Naive thymus-derived CD4-positive, alpha-beta T cell (primary cell): ENCODE measurements around the gene GTF2F2. TPM values are rescaled to one million over a fixed set of nuclear protein-coding genes. Genes with fewer than 3 reads are reported as not detected.

Experiments used
- ATAC-seq: fragments of 150-1000 bp; cut with Tn5 transposase; 2 replicates; pipeline ENCODE4 v1.10.0; 2021; ENCODE audit warnings: mild to moderate bottlenecking, moderate library complexity
- CTCF ChIA-PET: fragments of 350-600 bp; sonication (Branson Sonifier 250); formaldehyde crosslinking; loops from one replicate; lab custom pipeline; 2021; ENCODE audit warnings: antibody characterized with exemption; lab: Charles Lee
- POLR2A ChIA-PET: fragments of 350-600 bp; sonication (Branson Sonifier 250); formaldehyde crosslinking; loops from one replicate; lab custom pipeline; 2021; ENCODE audit warnings: antibody characterized with exemption, inconsistent platforms; lab: Charles Lee
- DNase-seq, 9 donors: peaks; one replicate each; pipeline versions ENCODE4 v3.0.0 to v3.0.0-alpha.2; 2020 to 2022; ENCODE audit warnings: mixed read lengths in 1 of 9
- H3K27ac ChIP-seq: one replicate; pipeline ENCODE4 v1.7.0; 2013; ENCODE audit warnings: mild to moderate bottlenecking, low read depth, low read length, moderate library complexity
- H3K27me3 ChIP-seq, 2 donors: one replicate each; pipeline ENCODE4 v1.7.0; 2013; ENCODE audit warnings: low read length in 2 of 2, mild to moderate bottlenecking in 2 of 2, moderate library complexity in 2 of 2; ENCODE audit not compliant: control insufficient read depth in 2 of 2, insufficient read depth in 2 of 2
- H3K36me3 ChIP-seq, 3 experiments: 1 replicate in 2 of 3; 2 replicates in 1 of 3; pipeline ENCODE4 v1.7.0; 2013; ENCODE audit warnings: low read length in 3 of 3, mild to moderate bottlenecking in 3 of 3, moderate library complexity in 1 of 3; ENCODE audit not compliant: insufficient read depth in 3 of 3, control insufficient read depth in 2 of 3
- H3K4me1 ChIP-seq, 2 donors: one replicate each; pipeline ENCODE4 v1.7.0; 2013; ENCODE audit warnings: low read length in 2 of 2, mild to moderate bottlenecking in 2 of 2, moderate library complexity in 1 of 2; ENCODE audit not compliant: control insufficient read depth in 2 of 2, insufficient read depth in 2 of 2
- H3K4me3 ChIP-seq: 2 replicates; pipeline ENCODE4 v1.7.0; 2013; ENCODE audit warnings: mild to moderate bottlenecking, low read length
- H3K9me3 ChIP-seq, 3 experiments: 1 replicate in 2 of 3; 2 replicates in 1 of 3; pipeline ENCODE4 v1.7.0; 2013; ENCODE audit warnings: low read length in 3 of 3; ENCODE audit not compliant: control insufficient read depth in 2 of 3
- H3K27ac Mint-ChIP-seq, 9 donors: one replicate each; pipeline ENCODE4 v1.8.0; 2020 to 2022; ENCODE audit warnings: mixed read lengths in 9 of 9, mild to moderate bottlenecking in 8 of 9, moderate library complexity in 5 of 9, inconsistent platforms in 2 of 9
- H3K27me3 Mint-ChIP-seq, 5 donors: one replicate each; pipeline ENCODE4 v1.8.0; 2021 to 2022; ENCODE audit warnings: mixed read lengths in 5 of 5, mild to moderate bottlenecking in 1 of 5
- H3K36me3 Mint-ChIP-seq, 5 donors: one replicate each; pipeline ENCODE4 v1.8.0; 2020 to 2022; ENCODE audit warnings: mixed read lengths in 5 of 5, mild to moderate bottlenecking in 3 of 5, inconsistent platforms in 1 of 5
- H3K4me1 Mint-ChIP-seq, 7 donors: one replicate each; pipeline ENCODE4 v1.8.0; 2020 to 2022; ENCODE audit warnings: mixed read lengths in 7 of 7, mild to moderate bottlenecking in 3 of 7, inconsistent platforms in 1 of 7
- H3K4me3 Mint-ChIP-seq, 10 donors: one replicate each; pipeline ENCODE4 v1.8.0; 2020 to 2022; ENCODE audit warnings: mild to moderate bottlenecking in 10 of 10, mixed read lengths in 10 of 10, moderate library complexity in 6 of 10, inconsistent platforms in 2 of 10
- H3K9me3 Mint-ChIP-seq, 11 donors: one replicate each; pipeline ENCODE4 v1.8.0; 2020 to 2022; ENCODE audit warnings: mixed read lengths in 11 of 11, mild to moderate bottlenecking in 4 of 11, inconsistent platforms in 1 of 11, moderate library complexity in 1 of 11
- intact Hi-C, 2 donors: fragments of 100-400 bp; cut with micrococcal nuclease; formaldehyde crosslinking; loops; one replicate each; pipeline ENCODE4 v1.15.1; 2023
- polyA plus RNA-seq, 2 donors: library from polyadenylated mRNA; unstranded; fragments of 300-500 nt; fragmentation: Illumina TruSeq; gene quantifications; one replicate each; pipeline ENCODE4 v1.2.3, GENCODE V29; 2021
- total RNA-seq, 6 experiments: library from RNA in 5 of 6; stranded (reverse) in 5 of 6; gene quantifications; 1 replicate in 5 of 6; 2 replicates in 1 of 6; pipeline ENCODE4 v1.2.3 and lab custom pipeline; 2021 to 2026

GTF2F2 gene
- total and polyA plus RNA-seq, 7 experiments from 2014 or later, result 6.7 to 20.4 (median 14.1) TPM

DNA sequence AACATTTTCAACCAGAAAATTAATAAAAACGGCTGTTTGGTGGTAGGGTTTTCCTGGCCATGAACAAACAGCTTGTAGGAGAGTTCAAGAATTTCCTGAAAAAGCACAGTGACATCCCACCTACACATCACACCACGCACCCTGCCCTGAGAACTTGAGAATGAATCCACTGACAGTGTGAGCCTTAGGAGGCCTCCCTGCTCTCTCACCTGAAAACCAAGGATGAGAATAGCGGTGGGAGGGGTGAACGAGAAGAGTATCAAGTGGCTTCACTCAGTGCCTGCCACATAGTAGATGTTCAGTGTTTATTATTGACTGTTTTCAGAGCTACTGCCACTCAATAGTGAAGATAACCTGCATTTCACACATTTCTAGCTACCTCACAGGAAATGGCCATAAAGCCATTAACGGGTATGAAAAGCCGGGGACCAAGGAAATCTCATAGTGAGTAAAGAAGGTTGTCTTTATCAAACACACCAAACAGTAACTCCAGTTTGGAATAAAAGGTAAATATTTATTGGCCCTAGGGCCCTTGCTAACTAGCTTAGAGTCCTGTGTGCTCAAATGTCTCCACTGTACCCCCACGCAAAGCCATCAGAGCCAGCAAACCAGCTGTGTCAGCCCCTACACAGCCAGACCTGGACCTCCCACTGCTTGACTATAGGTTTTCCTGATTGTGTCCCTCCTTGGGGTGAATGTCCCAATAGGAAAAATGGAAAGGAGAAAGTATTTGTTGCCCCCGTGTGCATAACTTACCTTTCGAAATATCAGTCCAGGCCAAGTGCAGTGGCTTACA lies 180.1 kb downstream of the GTF2F2 start:
- no peak for ATAC-seq
- DNase-seq, result no peak
- Histone ChIP-seq H3K27ac (no peak overlapping the region), H3K27me3 (no peaks in the 10 kb centered on the region), H3K9me3 (no peaks in the 10 kb centered on the region), H3K36me3 (no peaks in the 10 kb centered on the region), H3K4me3 (no peak overlapping the region), H3K4me1 (peaks cover 21 to 30% of the 10 kb centered on the region in 2 donors)
- peaks cover 0 to 10% (median 0%) of the 10 kb centered on the region in 5 donors for H3K36me3 Mint-ChIP-seq
- H3K4me1 Mint-ChIP-seq, result peaks cover 29 to 46% (median 36%) of the 10 kb centered on the region in 7 donors
- H3K4me3 Mint-ChIP-seq, result no peak overlapping the region
- ChIA-PET CTCF (interaction anchor here (0.5 to 0.7 kb wide), 2 partner anchors 9 to 258 kb away, joined by 3 to 4 read pairs; no protein-coding TSS in a partner anchor), POLR2A (no interaction called here)
- H3K9me3 Mint-ChIP-seq, result peaks cover 0 to 7% (median 0%) of the 10 kb centered on the region in 11 donors
- intact Hi-C loops, result loop anchor here in 1 of 2 donors (10.0 kb wide), 1 partner anchor 726 kb away; the partner anchor contains the start of gene TSC22D1
- H3K27me3 Mint-ChIP-seq, result peaks cover 0 to 6% (median 2%) of the 10 kb centered on the region in 5 donors
- H3K27ac Mint-ChIP-seq, result peak overlapping the region in 2 of 9 donors; percentile 63 to 70

DNA sequence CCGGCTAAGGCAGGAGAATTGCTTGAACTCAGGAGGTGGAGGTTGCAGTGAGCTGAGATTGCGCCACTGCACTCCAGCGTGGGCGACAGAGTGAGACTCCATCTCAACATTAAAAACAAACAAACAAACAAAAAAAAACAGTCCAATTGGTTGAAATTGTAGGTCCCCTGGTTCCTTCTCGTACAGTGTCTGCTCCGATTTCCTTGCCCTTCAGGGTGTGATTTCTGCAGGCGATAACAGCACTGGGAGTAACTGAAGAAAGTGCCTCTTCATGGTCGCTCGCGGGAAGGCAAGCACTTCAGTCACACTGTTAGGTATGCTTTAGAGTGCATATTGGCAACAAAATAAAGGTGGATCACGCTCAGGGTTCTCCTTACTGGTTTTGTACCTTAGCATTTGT lies 181.0 kb downstream of the GTF2F2 start:
- H3K4me1 ChIP-seq, result peaks cover 21 to 24% of the 10 kb centered on the region in 2 donors
- ChIA-PET CTCF (interaction anchor here (0.5 to 0.6 kb wide), 2 partner anchors 8 to 33 kb away, joined by 4 to 5 read pairs; no protein-coding TSS in a partner anchor), POLR2A (no interaction called here)
- H3K27ac Mint-ChIP-seq, result peak overlapping the region in 1 of 9 donors; percentile 67
- ATAC-seq, result no peak
- no peak overlapping the region for H3K27ac ChIP-seq
- H3K36me3 Mint-ChIP-seq, result peaks cover 0 to 10% (median 0%) of the 10 kb centered on the region in 5 donors
- no peak overlapping the region for H3K4me3 Mint-ChIP-seq
- peaks cover 0 to 7% (median 0%) of the 10 kb centered on the region in 11 donors for H3K9me3 Mint-ChIP-seq
- intact Hi-C loops, result loop anchor here in 1 of 2 donors (10.0 kb wide), 1 partner anchor 726 kb away; the partner anchor contains the start of gene TSC22D1
- no peaks in the 10 kb centered on the region for H3K36me3 ChIP-seq
- peaks cover 0 to 6% (median 2%) of the 10 kb centered on the region in 5 donors for H3K27me3 Mint-ChIP-seq
- no peaks in the 10 kb centered on the region for H3K27me3 ChIP-seq
- peaks cover 20 to 38% (median 28%) of the 10 kb centered on the region in 7 donors for H3K4me1 Mint-ChIP-seq
- H3K4me3 ChIP-seq, result no peak overlapping the region
- no peaks in the 10 kb centered on the region for H3K9me3 ChIP-seq
- no peak for DNase-seq

DNA sequence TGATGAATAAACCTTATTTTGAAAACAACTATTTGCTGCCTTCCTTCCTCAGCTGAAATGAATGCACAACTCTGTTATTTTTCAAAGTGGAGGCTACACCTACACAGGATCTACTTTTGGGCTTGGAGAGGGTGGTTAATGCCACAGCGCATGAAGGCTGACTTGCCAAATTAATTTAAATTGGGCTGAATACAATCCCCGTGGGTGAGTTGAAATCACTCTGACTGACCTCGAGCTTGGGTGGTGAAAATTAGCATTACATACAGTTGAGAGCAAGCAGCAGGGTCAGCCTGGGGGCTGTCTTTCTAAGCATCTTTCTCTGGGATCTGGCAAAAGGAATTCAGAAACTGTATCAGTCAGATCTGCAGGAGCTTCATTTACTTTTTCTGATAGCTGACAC lies 182.2 kb downstream of the GTF2F2 start:
- intact Hi-C loops, result loop anchor here in 1 of 2 donors (10.0 kb wide), 1 partner anchor 728 kb away; the partner anchor contains the start of gene TSC22D1
- Histone ChIP-seq H3K27ac (no peak overlapping the region), H3K4me3 (no peak overlapping the region), H3K36me3 (no peaks in the 10 kb centered on the region), H3K27me3 (no peaks in the 10 kb centered on the region), H3K9me3 (no peaks in the 10 kb centered on the region), H3K4me1 (peaks cover 13 to 18% of the 10 kb centered on the region in 2 donors)
- Mint-ChIP-seq H3K27ac (peak overlapping the region in 1 of 9 donors; percentile 25), H3K9me3 (peaks cover 0 to 3% (median 0%) of the 10 kb centered on the region in 11 donors), H3K36me3 (peaks cover 0 to 4% (median 0%) of the 10 kb centered on the region in 5 donors), H3K4me1 (peaks cover 10 to 25% (median 18%) of the 10 kb centered on the region in 7 donors), H3K4me3 (no peak overlapping the region), H3K27me3 (peaks cover 0 to 8% (median 5%) of the 10 kb centered on the region in 5 donors)
- ATAC-seq (no peak), DNase-seq (no peak)
- POLR2A ChIA-PET, result interaction anchor here (0.7 kb wide), 1 partner anchor 253 kb away, joined by 4 read pairs; no protein-coding TSS in a partner anchor
- CTCF ChIA-PET, result interaction anchor here (0.6 to 0.7 kb wide), 2 partner anchors 16 to 247 kb away, joined by 3 to 7 read pairs; no protein-coding TSS in a partner anchor

DNA sequence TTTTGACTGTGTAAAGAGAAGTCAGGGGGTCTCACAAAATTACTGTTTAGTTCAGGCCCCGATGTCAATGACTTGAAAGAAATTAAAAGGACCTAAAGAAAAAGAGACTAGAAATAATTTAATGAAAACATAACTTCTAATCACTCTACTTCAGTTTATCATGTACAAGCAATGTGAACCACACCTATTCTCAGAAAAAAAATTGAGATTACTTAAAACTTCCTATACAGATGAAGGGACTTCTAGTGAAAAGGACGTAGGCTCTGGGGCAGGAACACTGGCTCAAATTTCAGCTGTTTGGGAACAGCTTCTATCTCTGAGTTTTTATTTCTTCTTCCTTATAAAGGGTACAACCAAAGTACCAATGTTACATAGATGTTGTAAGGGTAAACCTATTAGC lies 182.7 kb downstream of the GTF2F2 start:
- intact Hi-C loops, result loop anchor here in 1 of 2 donors (10.0 kb wide), 1 partner anchor 728 kb away; the partner anchor contains the start of gene TSC22D1
- Mint-ChIP-seq H3K36me3 (peaks cover 0 to under 1% (median 0%) of the 10 kb centered on the region in 5 donors), H3K4me1 (peaks cover 5 to 20% (median 12%) of the 10 kb centered on the region in 7 donors), H3K27me3 (peaks cover 0 to 8% (median 6%) of the 10 kb centered on the region in 5 donors), H3K4me3 (no peak overlapping the region), H3K27ac (no peak overlapping the region), H3K9me3 (peaks cover 0 to 3% (median 0%) of the 10 kb centered on the region in 11 donors)
- no peak overlapping the region for H3K4me3 ChIP-seq
- ChIA-PET POLR2A (no interaction called here), CTCF (interaction anchor here (0.6 kb wide), 1 partner anchor 248 kb away, joined by 7 read pairs; no protein-coding TSS in a partner anchor)
- DNase-seq (no peak), ATAC-seq (no peak)
- H3K27me3 ChIP-seq, result no peaks in the 10 kb centered on the region
- H3K9me3 ChIP-seq, result no peaks in the 10 kb centered on the region
- no peaks in the 10 kb centered on the region for H3K36me3 ChIP-seq
- peaks cover 8 to 14% of the 10 kb centered on the region in 2 donors for H3K4me1 ChIP-seq
- H3K27ac ChIP-seq, result no peak overlapping the region

DNA sequence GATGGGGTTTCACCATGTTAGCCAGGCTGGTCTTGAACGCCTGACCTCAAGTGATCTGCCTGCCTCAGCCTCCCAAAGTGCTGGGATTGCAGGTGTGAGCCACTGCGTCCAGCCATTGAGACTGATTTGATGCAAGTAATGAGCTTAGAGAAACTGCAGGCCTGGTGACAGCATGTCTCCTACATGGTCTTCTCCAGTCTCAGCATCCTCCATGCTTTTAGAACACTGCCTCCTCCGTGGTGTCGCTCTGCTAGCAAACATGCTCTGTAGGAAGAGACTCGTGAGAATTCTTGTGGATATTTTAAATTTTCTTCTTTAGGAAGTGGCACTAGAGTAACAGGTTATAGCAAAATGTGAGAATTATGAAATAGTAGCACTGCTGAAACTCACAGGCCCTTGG lies 183.6 kb downstream of the GTF2F2 start:
- H3K9me3 ChIP-seq, result no peaks in the 10 kb centered on the region
- intact Hi-C loops, result loop anchor here in 1 of 2 donors (10.0 kb wide), 1 partner anchor 729 kb away; the partner anchor contains the start of gene TSC22D1
- H3K27ac Mint-ChIP-seq, result peak overlapping the region in 1 of 9 donors; percentile 15
- peaks cover 0 to 9% of the 10 kb centered on the region in 2 donors for H3K4me1 ChIP-seq
- peaks cover 0 to 8% (median 6%) of the 10 kb centered on the region in 5 donors for H3K27me3 Mint-ChIP-seq
- H3K27me3 ChIP-seq, result no peaks in the 10 kb centered on the region
- no peaks in the 10 kb centered on the region for H3K36me3 ChIP-seq
- ATAC-seq (no peak), DNase-seq (no peak)
- no peak overlapping the region for H3K4me3 ChIP-seq
- H3K36me3 Mint-ChIP-seq, result no peaks in the 10 kb centered on the region
- no peak overlapping the region for H3K4me3 Mint-ChIP-seq
- no peak overlapping the region for H3K27ac ChIP-seq
- ChIA-PET CTCF (interaction anchor here (1.7 kb wide), 1 partner anchor 257 kb away, joined by 5 read pairs; no protein-coding TSS in a partner anchor), POLR2A (no interaction called here)
- H3K4me1 Mint-ChIP-seq, result peaks cover 0 to 12% (median 5%) of the 10 kb centered on the region in 7 donors
- peaks cover 0 to 3% (median 0%) of the 10 kb centered on the region in 11 donors for H3K9me3 Mint-ChIP-seq

DNA sequence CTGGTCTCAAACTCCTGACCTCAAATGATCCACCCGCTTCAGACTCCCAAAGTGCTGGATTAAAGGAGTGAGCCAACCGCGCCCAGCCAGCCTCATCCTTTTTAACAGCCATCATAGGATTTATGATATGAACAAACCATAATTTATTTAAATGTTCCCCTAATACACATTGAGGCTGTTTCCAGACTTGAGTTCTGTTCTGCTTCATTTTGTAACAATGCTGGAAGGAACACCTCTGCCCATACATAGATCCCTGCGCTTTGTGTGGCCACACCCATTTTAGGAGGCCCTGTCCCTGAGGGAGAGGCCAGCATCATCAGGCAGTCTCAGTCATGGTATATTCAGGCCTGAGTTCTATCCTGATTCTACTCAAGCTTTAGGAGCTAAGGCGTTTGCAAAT lies 184.8 kb downstream of the GTF2F2 start:
- intact Hi-C loops, result loop anchor here in 1 of 2 donors (5.0 to 10.0 kb wide), 2 partner anchors 730 to 823 kb away; partner anchors contain the start of gene TSC22D1
- ChIA-PET CTCF (interaction anchor here (1.7 kb wide), 1 partner anchor 258 kb away, joined by 5 read pairs; no protein-coding TSS in a partner anchor), POLR2A (interaction anchor here (0.6 kb wide), 1 partner anchor 63 kb away, joined by 4 read pairs; no protein-coding TSS in a partner anchor)
- ATAC-seq (no peak), DNase-seq (no peak)
- H3K4me1 ChIP-seq, result peaks cover 4 to 7% of the 10 kb centered on the region in 2 donors
- Mint-ChIP-seq H3K4me3 (no peak overlapping the region), H3K4me1 (peaks cover 2 to 10% (median 6%) of the 10 kb centered on the region in 7 donors), H3K27me3 (peaks cover 0 to 12% (median 6%) of the 10 kb centered on the region in 5 donors), H3K36me3 (no peaks in the 10 kb centered on the region), H3K27ac (no peak overlapping the region), H3K9me3 (peaks cover 0 to 3% (median 0%) of the 10 kb centered on the region in 11 donors)
- H3K27ac ChIP-seq, result no peak overlapping the region
- H3K27me3 ChIP-seq, result no peaks in the 10 kb centered on the region
- H3K36me3 ChIP-seq, result no peaks in the 10 kb centered on the region
- H3K9me3 ChIP-seq, result no peaks in the 10 kb centered on the region
- no peak overlapping the region for H3K4me3 ChIP-seq
